Gastrocnemius medialis (tissue), 4 donors: ENCODE data around the gene NDUFAF4. TPM values are rescaled to one million over a fixed set of nuclear protein-coding genes. Genes with fewer than 3 reads are reported as not detected.

Experiments
- ATAC-seq, 2 donors: fragments of 150-250 bp; one replicate each; pipeline ENCODE4 v1.9.1; 2016
- DNase-seq, 2 donors: peaks; one replicate each; pipeline ENCODE4 v3.0.0-alpha.2; 2019
- H3K27ac ChIP-seq, 4 donors: fragments of 200-600 bp; sonication (generic); 1 replicate in 1 of 4; 2 replicates in 3 of 4; pipeline ENCODE4 v1.5.1; 2016 to 2018; ENCODE audit warnings: mild to moderate bottlenecking in 2 of 4, moderate library complexity in 1 of 4
- H3K27me3 ChIP-seq, 3 donors: fragments of 200-600 bp; sonication (generic) in 2 of 3; 1 replicate in 1 of 3; 2 replicates in 2 of 3; pipeline versions ENCODE4 v1.5.1 to v1.6.0; 2016 to 2019; ENCODE audit warnings: mild to moderate bottlenecking in 1 of 3, moderate library complexity in 1 of 3
- H3K36me3 ChIP-seq, 2 donors: fragments of 200-600 bp; sonication (generic) in 1 of 2; one replicate each; pipeline ENCODE4 v1.5.1; 2017 to 2018
- H3K4me1 ChIP-seq, 2 donors: fragments of 200-600 bp; sonication (generic) in 1 of 2; one replicate each; pipeline ENCODE4 v1.5.1; 2016 to 2017; ENCODE audit warnings: mild to moderate bottlenecking in 2 of 2
- H3K4me3 ChIP-seq, 4 donors: fragments of 200-600 bp; sonication (generic) in 3 of 4; 1 replicate in 1 of 4; 2 replicates in 3 of 4; pipeline ENCODE4 v1.5.1; 2016 to 2019; ENCODE audit warnings: mild to moderate bottlenecking in 2 of 4
- H3K9me3 ChIP-seq, 3 donors: fragments of 200-600 bp; sonication (generic) in 2 of 3; 1 replicate in 1 of 3; 2 replicates in 2 of 3; pipeline ENCODE4 v1.5.1; 2016 to 2019
- CTCF ChIP-seq, 5 experiments: fragments of 450-650 bp in 3 of 5; fragments of 200-600 bp in 2 of 5; sonication (generic) in 2 of 5; IDR thresholded peaks in 4 of 5; conservative IDR thresholded peaks in 1 of 5; 1 replicate in 4 of 5; 2 replicates in 1 of 5; pipeline ENCODE4 v1.5.1; 2016 to 2019; ENCODE audit warnings: antibody characterized with exemption in 5 of 5, mild to moderate bottlenecking in 3 of 5, moderate library complexity in 3 of 5
- POLR2A ChIP-seq, 2 donors: fragments of 450-650 bp; IDR thresholded peaks; one replicate each; pipeline ENCODE4 v1.6.1; 2017; ENCODE audit warnings: antibody characterized with exemption in 2 of 2, mild to moderate bottlenecking in 2 of 2, moderate library complexity in 2 of 2
- in situ Hi-C, 4 donors: fragments of 200-750 bp; cut with MboI; loops; one replicate each; pipeline versions ENCODE4 v1.15.0 to v1.8.0; 2017; ENCODE audit warnings: low sequenced_read_pairs in 4 of 4
- intact Hi-C: fragments of 100-400 bp; cut with DNase I; formaldehyde crosslinking; loops from one replicate; pipeline ENCODE4 v1.15.1; 2023; ENCODE audit warnings: low total_unique reads
- total RNA-seq, 4 donors: library from RNA; depleted of rRNA; stranded (reverse); fragments of >200 nt; gene quantifications; one replicate each; pipeline versions ENCODE4 v1.1.0 to v1.2.3, GENCODE V29; 2016

Gene NDUFAF4
- total RNA-seq, 4 donors from 2014 or later: 31.3 to 63.9 (median 45.8) TPM

GRCh38 chr6:96940322-96940721, 42.6 kb upstream of the NDUFAF4 start:
- in situ Hi-C loops: no loop called here
- H3K36me3 ChIP-seq: no peaks in the 10 kb centered on the region
- H3K4me3 ChIP-seq: no peak overlapping the region
- no peak for DNase-seq
- ATAC-seq: no peak
- H3K9me3 ChIP-seq: no peaks in the 10 kb centered on the region
- no peaks in the 10 kb centered on the region for H3K27me3 ChIP-seq
- intact Hi-C loops: no loop called here
- H3K27ac ChIP-seq: no peak overlapping the region
- no peaks in the 10 kb centered on the region for H3K4me1 ChIP-seq
- no peak for TF ChIP-seq POLR2A (IDR thresholded peaks at IDR 0.05)
- no peak for TF ChIP-seq CTCF (IDR thresholded peaks at IDR 0.05 in 4 of 5, conservative IDR thresholded peaks at IDR 0.05 in 1 of 5)

GRCh38 chr6:96939007-96939805, 41.5 kb upstream of the NDUFAF4 start:
- in situ Hi-C loops (no loop called here), intact Hi-C loops (no loop called here)
- H3K9me3 ChIP-seq: no peaks in the 10 kb centered on the region
- no peak overlapping the region for H3K27ac ChIP-seq
- no peaks in the 10 kb centered on the region for H3K27me3 ChIP-seq
- no peaks in the 10 kb centered on the region for H3K36me3 ChIP-seq
- ATAC-seq (no peak), DNase-seq (no peak)
- TF ChIP-seq POLR2A (IDR thresholded peaks at IDR 0.05) (no peak), CTCF (IDR thresholded peaks at IDR 0.05 in 4 of 5, conservative IDR thresholded peaks at IDR 0.05 in 1 of 5) (no peak)
- no peak overlapping the region for H3K4me3 ChIP-seq
- no peaks in the 10 kb centered on the region for H3K4me1 ChIP-seq

GRCh38 chr6:96934087-96934486, 36.4 kb upstream of the NDUFAF4 start:
- TF ChIP-seq POLR2A (IDR thresholded peaks at IDR 0.05) (no peak), CTCF (IDR thresholded peaks at IDR 0.05 in 4 of 5, conservative IDR thresholded peaks at IDR 0.05 in 1 of 5) (no peak)
- no peak for ATAC-seq
- no peak overlapping the region for H3K4me3 ChIP-seq
- no peak for DNase-seq
- no peaks in the 10 kb centered on the region for H3K27me3 ChIP-seq
- no peaks in the 10 kb centered on the region for H3K4me1 ChIP-seq
- in situ Hi-C loops (no loop called here), intact Hi-C loops (no loop called here)
- no peak overlapping the region for H3K27ac ChIP-seq
- H3K9me3 ChIP-seq: no peaks in the 10 kb centered on the region
- no peaks in the 10 kb centered on the region for H3K36me3 ChIP-seq

GRCh38 chr6:96931198-96931597, 33.5 kb upstream of the NDUFAF4 start:
- in situ Hi-C loops (no loop called here), intact Hi-C loops (no loop called here)
- no peak overlapping the region for H3K4me3 ChIP-seq
- ATAC-seq (no peak), DNase-seq (no peak)
- TF ChIP-seq POLR2A (IDR thresholded peaks at IDR 0.05) (no peak), CTCF (IDR thresholded peaks at IDR 0.05 in 4 of 5, conservative IDR thresholded peaks at IDR 0.05 in 1 of 5) (no peak)
- no peaks in the 10 kb centered on the region for H3K4me1 ChIP-seq
- no peak overlapping the region for H3K27ac ChIP-seq
- no peaks in the 10 kb centered on the region for H3K27me3 ChIP-seq
- no peaks in the 10 kb centered on the region for H3K36me3 ChIP-seq
- H3K9me3 ChIP-seq: no peaks in the 10 kb centered on the region

- H3K36me3 ChIP-seq: no peaks in the 10 kb centered on the region
- H3K9me3 ChIP-seq: no peaks in the 10 kb centered on the region
- H3K27ac ChIP-seq: no peak overlapping the region
- H3K4me1 ChIP-seq: no peaks in the 10 kb centered on the region
- no peaks in the 10 kb centered on the region for H3K27me3 ChIP-seq
- intact Hi-C loops (no loop called here), in situ Hi-C loops (no loop called here)
- no peak overlapping the region for H3K4me3 ChIP-seq
- TF ChIP-seq POLR2A (IDR thresholded peaks at IDR 0.05) (no peak), CTCF (IDR thresholded peaks at IDR 0.05 in 4 of 5, conservative IDR thresholded peaks at IDR 0.05 in 1 of 5) (no peak)
- DNase-seq: no peak
- ATAC-seq: no peak
These were observed 32.0 kb upstream of the NDUFAF4 start for GRCh38 chr6:96929741-96930140.
